Activated CD8-positive, alpha-beta memory T cell treated with anti-CD3 and anti-CD28 coated beads for 48 hours (primary cell): Measurements from ENCODE around the gene CCDC92.
A peak's percentile ranks its signal among the peaks of the same experiment; 100 is the strongest.
"Not testable (repeated sequence)": the region's sequence is repeated elsewhere in the genome, so short reads cannot be mapped to it uniquely, and the experiment has no call there.

Experiments
- DNase-seq, 3 experiments: peaks; one replicate each; pipeline ENCODE4 v3.0.0-alpha.2; 2020; ENCODE audit warnings: low read depth in 2 of 3, low spot score in 2 of 3

CCDC92 gene

GRCh38 chr12:123911672-123912409 lies 60.8 kb downstream of the CCDC92 start:
- not testable (repeated sequence) for DNase-seq

- no peak for DNase-seq
Observed at GRCh38 chr12:123910761-123911193, 61.9 kb downstream of the CCDC92 start.

- no peak for DNase-seq
Observed at GRCh38 chr12:123910057-123910456, 62.6 kb downstream of the CCDC92 start.

GRCh38 chr12:123908884-123909725 lies 63.5 kb downstream of the CCDC92 start:
- DNase-seq, result no peak

- DNase-seq, result no peak
Observed at GRCh38 chr12:123907726-123908476, 64.7 kb downstream of the CCDC92 start.

DNA sequence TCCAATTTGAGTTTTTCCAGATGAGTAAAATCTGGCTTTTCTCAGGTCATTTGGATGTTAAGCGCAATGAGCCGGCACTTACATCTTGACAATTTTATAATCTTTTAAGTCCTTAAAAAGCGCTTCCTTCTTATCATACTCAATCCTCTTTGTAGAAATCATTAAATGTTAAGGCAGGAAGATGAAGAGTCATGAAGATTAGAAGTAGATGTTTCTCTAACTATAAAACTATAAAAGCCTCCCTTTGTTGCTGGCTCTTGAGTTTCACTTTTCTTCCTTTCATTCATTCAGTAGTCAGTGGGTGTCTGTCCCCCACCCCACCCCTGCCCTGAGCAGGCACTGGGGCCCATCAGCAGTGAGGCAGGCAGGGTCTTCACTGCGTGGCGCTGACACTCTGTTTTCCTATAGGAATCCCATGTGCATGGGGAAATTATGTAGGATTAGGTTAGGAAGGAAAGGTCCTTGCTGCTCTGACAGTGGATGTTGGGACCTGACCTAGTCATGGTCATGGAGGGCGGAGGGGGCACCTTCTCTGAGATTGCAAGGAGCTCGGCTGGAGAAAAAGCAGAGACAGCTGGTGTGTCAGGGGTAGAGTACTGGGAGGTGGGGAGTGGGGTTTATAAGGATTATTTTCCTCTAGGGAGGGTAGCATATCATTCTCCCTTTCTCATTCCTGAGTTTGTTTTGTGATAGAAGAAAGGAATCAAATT lies 65.8 kb downstream of the CCDC92 start:
- no peak for DNase-seq

- peak in 2 of 3 experiments; percentile 29 to 38 for DNase-seq
Observed at GRCh38 chr12:123905319-123905925, 67.2 kb downstream of the CCDC92 start.

GRCh38 chr12:123903301-123904065 lies 69.1 kb downstream of the CCDC92 start:
- DNase-seq, result no peak

GRCh38 chr12:123902821-123903220 lies 69.8 kb downstream of the CCDC92 start:
- no peak for DNase-seq

DNA sequence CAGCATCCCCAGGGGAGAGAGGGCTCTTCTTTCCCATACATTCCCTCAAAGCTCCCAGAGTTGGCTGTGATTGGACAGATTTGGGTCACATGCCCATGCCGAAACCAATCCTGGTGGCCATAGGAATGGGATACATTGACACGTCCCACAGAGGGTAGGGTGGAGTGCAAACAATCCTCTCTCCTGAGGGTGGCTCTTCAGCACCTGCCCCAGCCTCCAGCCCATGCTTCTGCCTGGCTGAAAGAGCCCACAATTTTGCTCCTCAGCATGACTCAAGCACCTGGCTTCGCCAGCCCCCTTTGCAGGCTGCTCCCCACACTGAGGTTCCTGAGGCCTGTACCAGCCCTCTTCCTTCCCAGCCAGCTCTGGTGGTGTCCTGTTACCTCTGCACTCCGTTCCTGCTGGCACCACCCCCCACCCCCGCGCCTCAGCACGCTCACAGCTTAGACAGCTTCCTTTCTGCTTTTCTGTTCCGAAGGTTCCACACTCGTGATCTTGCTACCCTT lies 71.7 kb downstream of the CCDC92 start:
- no peak for DNase-seq

DNA sequence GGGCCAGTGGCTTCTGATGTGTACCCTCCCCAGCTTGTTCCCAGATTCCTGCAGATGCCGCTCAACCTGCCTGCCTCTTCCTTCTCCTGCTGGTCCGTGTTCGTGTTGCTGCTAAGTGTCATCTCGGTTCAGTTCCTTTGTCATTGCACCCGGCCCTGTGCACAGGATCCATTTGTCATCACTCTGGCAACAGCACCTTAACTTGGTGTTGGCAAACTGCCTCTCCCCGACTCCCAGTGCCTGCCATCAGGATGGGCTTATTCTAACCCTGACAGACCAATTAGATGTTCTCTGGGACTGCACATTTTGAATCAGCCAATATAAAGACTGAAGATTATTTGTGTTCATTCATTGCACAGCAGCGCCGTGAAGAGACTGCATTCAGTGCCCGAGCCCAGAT lies 73.3 kb downstream of the CCDC92 start:
- no peak for DNase-seq

DNA sequence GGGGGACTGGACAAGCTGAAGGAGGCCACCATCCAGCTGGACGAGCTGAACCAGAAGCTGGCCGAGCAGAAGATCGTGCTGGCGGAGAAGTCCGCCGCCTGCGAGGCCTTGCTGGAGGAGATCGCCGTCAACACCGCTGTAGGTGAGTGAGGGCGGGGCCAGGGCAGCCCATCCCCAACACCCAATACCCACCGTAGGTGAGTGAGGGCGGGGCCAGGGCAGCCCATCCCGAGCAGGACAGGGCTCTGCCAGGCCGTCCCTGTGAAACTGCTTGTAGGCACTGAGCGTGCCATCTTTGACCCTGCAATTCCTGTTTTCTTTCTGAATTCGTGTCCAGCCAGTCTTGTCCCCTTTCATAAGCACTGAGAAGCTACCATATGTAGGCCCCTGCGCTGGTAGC lies 74.0 kb downstream of the CCDC92 start:
- DNase-seq, result no peak

- no peak for DNase-seq
Observed at GRCh38 chr12:123897221-123897620, 75.4 kb downstream of the CCDC92 start.

GRCh38 chr12:123896767-123897166 lies 75.9 kb downstream of the CCDC92 start:
- no peak for DNase-seq

GRCh38 chr12:123895451-123895850 lies 77.2 kb downstream of the CCDC92 start:
- no peak for DNase-seq

DNA sequence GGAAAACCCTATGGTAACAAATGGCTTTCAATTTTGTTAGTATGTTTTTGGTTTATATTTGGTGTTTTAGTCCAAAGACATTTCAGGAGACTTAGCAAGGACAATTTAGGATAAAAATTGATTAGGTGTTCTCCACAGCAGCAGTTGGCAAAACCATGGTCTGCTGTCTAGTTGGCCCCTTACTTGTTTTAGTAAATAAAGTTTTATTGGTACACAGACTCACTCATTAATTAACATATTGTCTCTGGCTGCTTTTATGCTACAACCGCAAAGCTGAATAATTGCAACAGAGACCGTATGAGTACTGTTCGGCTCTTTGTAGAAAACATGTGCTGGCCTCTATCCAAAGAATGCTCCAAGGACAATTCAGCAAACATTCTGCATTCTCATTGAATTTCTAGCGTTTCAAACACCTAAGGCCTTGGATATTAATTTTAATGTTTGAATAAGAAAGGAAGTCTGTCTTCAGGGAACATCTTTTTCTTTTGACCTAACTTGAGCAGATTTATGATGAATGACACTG lies 77.7 kb downstream of the CCDC92 start:
- no peak for DNase-seq

DNA sequence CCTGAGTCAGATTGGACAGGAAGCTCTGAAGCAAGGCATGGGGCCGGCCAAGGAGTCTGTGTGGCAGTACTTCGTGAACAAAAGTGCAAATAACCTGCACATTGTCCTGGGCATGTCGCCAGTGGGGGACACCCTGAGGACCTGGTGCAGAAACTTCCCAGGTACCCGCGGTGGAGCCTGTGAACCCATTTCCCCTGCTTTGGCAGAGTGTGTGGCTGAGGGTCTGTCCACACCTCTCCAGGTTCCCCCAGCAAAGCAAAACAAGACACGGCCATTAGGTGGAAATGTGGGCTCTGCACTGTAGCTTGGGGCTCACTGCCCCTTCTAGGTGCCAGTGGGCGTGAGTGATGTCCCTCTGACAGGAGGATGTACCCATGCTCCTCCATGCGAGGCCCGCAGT lies 79.4 kb downstream of the CCDC92 start:
- DNase-seq, result no peak

- DNase-seq, result no peak
Observed at GRCh38 chr12:123892853-123893252, 79.8 kb downstream of the CCDC92 start.

DNA sequence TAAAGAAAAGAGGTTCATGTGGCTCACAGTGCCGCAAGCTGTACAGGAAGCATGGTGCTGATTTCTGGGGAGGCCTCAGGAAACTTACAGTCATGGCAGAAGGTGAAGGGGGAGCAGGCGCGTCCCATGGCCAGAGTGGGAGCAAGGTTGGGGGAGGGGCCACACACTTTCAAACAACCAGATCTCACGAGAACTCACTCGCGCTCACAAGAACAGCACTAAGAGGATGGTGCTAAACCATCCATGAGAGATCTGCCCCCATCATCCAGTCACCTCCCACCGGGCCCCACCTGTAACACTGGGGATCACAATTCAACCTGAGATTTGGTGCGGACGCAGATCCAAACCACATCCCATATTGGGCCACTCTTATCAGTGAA lies 80.5 kb downstream of the CCDC92 start:
- no peak for DNase-seq
